Right forelimb (tissue), 1 donor: ENCODE measurements around the gene POTEI.
"Not testable (repeated sequence)": the region's sequence is repeated elsewhere in the genome, so short reads cannot be mapped to it uniquely, and the experiment has no call there.

Experiments used
- DNase-seq: peaks from one replicate; pipeline ENCODE4 v3.0.0-alpha.2; 2018

Gene POTEI

DNA sequence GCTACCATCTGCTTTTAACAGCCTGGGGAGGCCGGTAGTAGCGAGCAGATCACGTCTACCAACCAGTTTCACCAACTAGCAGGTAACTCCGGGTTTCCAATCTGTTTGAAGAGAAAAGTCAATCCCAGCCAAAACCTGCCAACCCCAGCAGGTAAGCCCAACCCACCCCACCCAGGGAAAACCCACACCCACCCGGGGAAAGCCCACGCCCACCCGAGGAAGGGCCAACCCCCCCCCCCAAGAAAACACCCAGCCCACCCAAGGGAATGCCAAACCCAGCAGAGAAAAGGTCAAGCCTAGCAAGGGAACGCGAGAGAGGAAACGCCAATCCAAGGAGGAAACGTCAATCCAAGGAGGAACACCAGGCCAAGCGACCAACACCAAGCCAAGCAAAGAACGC lies at the start of gene POTEI:
Gene POTEI (minus strand): TSS at position 101 of the 400 bp plus-strand sequence. CDS start 93 bp downstream, at position 8.
- DNase-seq: not testable (repeated sequence)

DNA sequence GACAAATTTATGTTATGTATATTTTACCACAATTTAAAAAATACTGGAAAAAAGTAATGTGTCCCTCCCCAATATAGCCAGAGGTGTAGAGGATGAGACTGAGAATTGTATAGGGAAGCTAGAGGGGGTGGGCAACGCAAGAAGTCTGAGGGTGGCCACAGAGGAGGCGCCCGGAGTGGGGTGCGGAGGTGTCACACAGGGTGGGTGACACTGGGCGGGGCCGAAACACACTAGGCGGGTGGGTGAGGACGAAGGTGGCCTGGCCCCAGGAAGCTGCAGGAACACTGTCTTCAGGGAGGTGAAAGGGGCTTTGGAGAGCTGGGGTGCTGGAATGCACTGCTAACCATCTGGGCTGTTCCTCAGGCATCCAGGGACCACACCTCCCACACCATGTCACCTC lies 47.3 kb upstream of the POTEI start:
- not testable (repeated sequence) for DNase-seq

DNA sequence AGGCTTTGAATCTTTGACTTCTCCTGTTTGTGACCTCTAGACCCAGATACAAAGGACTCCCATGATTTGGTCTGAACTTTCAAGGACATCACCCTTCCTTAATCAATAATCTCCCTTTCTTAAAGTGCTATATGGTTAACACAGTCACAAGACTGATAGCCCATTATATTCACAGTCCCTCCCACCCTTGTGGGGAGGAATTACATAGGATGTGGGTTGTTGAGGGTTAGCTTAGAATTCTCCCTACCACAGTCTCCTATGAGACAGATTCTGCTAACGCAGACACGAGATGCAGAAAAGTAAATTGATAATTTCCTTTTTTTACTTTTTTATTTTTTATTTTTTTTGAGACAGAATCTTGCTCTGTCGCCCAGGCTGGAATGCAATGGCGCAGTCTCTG lies 45.0 kb upstream of the POTEI start:
- not testable (repeated sequence) for DNase-seq

DNA sequence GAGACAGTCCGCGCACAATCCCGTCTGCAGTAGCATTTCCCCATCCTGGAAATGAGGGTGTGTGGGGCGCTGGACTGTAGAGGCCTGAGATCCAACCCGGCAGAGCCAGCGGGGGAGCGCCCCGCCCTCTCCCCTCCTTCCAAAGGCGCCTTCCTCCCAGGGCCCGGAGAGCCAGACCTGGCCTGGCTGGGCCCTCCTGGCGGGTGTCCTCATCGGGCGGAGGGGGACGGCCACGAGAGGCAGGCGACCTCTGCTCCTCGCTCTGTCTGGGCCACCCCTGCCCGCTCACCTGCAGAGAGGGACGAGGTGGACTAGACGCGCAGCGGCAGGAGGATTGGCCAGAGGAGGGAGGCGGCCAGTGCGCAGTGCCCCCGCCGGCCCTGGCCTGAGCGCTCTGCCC lies 40.3 kb upstream of the POTEI start:
- not testable (repeated sequence) for DNase-seq

DNA sequence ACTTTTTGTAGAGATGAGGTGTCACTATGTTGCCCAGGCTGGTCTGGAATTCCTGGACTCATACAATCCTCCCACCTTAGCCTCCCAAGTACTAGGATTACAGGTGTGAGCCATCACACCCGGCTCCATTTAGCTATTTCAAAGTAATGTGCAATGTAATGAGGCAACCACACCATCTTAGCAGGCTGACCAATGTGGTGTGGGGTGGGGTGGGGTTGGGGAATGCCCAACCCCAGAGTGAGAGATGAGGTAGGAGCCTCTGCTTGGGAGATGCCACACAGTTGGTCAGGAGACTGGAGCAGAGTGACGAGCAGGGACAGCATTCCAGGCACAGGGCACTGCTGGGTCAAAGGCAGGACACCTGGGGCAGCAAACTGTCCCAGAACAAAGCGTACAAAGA lies 39.3 kb upstream of the POTEI start:
- DNase-seq: not testable (repeated sequence)

DNA sequence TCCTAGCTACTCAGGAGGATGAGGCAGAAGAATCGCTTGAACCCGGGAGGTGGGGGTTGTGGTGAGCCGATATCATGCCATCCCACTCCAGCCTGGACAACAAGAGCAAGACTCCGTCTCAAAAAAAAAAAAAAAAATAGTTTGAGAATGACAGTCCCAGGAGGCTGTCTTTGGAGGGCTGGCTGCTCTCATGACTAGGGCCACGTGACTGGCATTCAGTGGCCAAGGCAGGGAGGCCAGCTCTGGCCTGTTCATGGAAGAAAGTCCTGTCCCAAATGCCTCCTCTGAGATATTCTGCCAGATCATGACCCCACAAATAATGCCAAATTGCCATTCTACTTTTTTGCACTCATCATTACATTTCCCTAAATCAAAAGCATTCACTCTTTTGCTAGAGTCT lies 35.9 kb upstream of the POTEI start:
- not testable (repeated sequence) for DNase-seq

DNA sequence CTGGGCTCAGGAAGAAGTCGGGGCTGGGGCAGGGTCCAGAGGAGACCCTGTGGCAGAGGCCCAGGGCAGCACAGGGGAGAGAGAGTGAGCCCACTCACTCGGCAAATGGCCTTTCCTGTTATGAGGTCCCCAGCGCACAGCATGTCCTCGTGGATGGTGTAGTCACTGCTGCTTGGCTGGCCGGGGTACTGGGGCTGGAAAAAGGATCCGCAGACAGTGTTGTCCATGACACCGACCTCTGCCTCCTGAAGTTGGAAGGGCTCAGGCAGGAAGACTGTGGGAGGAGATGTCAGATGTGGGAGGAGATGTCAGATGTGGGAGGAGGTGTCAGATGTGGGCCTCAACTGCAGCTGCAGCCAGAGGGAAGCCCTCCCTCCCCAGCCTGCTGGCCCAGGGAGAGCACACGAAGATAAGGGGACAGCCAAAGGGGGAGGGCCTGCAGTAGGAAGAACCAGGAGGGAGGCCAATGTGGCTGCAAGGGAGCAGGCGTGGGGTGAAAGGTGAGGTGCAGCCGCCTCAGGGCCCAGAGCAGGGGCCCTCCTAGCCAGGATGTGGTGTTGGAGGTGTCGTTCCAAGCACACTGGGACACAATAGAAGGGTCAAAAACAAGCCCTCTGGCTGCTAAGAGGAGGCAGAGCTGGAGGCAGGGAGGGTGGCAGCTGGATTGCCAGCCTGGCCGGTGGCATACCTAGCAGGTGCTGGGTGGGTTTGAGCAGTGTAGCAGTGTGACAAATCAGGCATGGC lies 34.8 kb upstream of the POTEI start:
- DNase-seq: not testable (repeated sequence)

DNA sequence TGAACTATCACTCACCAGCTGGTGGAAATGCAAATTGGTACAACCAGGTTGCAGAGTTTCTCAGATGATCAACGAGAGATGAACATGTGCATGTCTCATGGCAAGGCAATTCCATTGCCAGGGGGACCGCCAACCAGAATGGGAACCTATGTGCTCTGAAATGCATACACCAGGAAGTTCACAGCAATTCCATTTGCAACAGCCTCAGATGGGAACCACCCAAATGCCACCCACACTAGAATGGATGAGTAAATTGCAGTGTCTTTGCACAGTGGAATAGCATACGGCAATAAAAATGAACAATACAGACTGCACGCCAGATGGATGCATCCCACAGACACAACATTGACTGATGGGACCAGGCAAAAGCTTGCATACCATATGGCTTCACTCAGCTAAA lies 33.7 kb upstream of the POTEI start:
- not testable (repeated sequence) for DNase-seq

DNA sequence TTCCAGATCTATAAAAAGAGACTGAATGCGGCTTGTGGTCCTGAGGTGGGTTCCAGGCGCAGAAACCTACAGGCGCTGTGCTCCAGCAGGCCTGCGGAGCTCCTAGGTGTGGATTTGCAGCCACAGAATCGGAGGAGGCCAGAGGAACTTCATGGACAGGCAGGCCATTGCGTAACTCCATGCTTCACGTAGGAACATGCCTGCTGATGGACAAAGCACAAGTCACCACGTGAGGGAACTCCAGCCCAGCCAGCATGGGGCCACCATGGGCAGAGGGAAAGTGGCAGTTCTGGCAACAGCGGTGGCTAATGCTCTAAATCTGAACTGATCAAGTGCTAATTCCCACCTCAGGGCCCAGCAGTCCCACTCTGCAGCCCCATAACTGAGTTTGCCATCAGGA lies 29.1 kb upstream of the POTEI start:
- not testable (repeated sequence) for DNase-seq

DNA sequence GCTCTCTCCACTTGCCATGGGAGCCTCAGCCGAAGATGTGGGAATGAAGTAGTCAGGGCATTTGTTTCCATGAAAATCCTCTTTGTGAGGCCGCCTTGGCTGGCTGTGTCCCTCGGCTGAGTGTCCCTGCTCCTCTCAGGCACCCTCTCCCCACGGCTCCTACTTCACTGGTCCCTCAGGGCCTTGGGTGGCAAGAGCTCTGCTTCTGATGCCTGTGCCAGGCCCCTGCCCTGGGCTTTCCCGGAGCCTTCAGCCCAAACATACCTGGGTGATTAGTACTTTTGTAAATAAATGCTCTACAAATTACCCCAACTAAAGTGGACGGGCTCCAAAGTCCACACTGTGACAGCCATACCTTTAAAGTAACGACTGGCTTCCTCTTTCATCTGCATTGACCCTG lies 27.5 kb upstream of the POTEI start:
- DNase-seq: not testable (repeated sequence)

DNA sequence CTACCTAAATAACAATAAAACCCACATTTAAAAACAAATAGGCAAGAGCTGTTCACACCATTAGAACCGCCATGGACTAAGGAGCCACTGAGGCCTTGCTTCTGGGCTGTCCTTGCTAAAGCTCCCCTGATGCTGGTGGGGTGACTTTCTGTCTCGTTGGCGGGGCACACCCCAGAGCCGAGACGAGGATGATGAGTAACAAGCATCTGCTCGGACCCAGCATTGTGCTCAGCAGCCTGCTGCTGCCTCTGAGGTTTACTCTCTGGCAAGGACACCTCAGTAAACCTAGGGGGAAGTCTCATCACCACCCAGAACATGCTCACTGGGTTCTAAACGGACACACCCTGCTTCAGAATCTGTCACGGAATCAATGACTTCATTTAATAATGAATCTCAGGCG lies 22.5 kb upstream of the POTEI start:
- not testable (repeated sequence) for DNase-seq

DNA sequence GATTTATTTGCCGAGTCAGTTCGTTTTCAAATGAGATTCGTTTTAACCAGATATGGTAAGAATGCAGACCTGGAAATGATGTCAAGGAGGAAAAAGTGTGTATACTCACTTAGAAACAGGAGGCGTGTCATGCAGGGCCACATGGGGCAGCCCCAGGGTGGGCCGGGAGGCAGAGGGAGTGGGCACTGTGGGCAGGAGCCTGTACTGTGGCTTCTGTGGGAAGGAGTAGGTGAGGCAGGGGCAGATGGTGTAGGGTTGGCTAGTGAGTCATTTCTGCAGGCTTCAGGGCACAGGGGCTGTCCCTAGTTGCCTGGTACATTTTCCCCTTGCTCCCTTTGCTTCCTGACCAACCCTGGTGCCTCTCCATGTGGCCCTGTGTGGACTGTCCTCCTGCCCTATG lies 22.1 kb upstream of the POTEI start:
- not testable (repeated sequence) for DNase-seq

DNA sequence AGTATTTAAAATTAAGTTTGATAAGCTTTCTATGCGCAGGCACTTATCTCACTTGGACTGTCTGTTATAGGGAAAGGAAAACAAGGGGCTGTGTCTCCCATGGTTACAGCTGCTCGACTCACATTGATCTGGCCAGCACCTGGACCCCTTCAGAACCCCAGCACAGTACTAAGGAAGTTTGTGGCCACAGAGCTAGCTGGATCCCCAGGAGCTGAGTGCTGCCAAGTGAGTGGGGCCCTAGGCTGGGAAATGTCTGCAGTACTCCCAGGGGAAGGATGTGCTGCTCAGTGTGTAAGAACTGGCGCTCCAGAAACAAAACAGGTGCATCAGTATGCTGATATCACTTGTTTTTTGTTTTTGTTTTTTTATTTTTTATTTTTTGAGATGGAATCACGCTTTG lies 21.1 kb upstream of the POTEI start:
- not testable (repeated sequence) for DNase-seq

DNA sequence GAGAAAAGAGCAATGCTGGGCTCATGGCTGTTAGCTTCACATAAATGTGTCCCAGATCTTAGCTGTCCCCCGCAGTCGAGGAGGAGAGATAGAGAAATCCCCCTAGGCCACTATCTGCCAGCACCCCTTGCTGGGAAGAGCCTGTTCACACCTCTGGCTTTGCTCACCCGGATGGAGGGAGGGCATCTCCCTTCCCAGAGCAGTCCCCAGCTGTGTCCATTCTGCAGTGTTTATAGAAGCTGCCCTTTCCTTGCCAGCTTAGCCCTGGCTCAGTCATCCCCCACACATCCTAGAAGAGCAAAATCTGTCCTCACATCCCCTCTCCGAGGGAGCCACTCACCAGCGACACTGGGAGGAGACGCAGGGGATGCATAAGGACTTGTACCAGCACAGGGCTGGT lies 20.4 kb upstream of the POTEI start:
- not testable (repeated sequence) for DNase-seq

DNA sequence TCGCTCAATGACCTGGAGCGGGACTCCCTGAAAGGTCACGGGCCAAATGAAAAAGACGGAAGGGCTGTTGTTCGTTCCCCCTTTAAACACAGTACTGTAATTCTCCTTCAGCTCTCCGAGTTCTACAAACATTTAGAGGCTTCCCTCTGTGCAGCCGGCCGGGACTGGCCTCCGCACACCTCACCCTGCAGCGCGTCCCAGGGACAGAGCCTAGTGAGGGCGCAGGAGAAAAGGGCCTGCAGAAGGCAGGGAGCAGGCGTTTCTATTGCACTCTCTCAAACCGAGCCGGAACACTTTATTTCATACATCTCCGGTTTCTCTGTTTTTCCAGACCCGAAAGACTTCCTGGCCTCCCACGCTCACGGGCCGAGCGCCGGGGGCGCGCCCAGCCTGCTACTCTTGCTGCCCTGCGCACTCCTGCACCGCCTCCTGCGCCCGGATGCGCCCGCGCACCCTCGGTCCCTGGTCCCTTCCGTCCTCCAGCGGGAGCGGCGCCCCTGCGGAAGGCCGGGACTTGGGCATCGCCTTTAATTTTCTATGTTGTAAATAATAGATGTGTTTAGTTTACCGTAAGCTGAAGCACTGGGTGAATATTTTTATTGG lies 18.3 kb upstream of the POTEI start:
- not testable (repeated sequence) for DNase-seq

DNA sequence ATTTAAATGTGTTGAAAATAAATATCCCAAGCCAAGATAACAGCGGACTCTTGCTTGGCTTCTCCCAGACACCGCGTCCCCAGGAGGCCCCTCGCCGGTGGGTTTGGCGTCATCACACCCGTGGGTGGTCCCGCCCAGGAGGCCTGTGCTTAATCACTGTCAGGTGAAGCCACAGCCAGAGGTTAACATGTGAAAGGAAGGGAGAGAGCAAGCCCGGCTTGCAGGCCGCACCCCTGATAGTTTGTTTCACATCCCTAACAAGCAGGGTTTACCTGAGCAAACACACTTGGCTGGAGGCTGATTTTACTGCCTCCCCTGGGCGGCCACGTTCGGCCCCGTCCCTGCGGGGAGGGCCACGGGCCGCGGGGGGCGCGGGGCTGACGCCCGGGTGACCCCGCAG lies 13.3 kb upstream of the POTEI start:
- not testable (repeated sequence) for DNase-seq

DNA sequence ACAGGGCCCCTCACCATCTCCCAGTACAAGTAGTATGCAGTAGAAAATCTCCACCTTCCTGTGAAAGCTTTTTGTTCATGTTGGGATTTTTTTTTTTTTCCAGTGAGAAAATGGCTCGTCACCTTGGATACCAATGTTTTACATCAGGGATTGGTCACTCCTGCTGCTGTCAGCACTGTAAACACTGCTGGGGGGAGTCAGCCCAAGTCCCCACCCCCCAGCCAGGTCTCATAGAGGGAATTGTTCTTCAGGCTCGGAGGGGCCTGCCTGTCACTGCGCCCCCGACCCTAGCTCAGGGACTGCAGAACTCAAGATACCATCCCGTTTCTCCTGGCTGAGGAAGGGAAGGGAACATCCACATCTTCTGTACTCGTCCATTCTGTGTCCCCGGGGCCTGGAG lies 11.9 kb upstream of the POTEI start, which contains the start of gene CFC1B:
Gene CFC1B (plus strand): TSS at position 231 of the 400 bp plus-strand sequence. CDS start 263 bp downstream, outside the sequence.
- not testable (repeated sequence) for DNase-seq

DNA sequence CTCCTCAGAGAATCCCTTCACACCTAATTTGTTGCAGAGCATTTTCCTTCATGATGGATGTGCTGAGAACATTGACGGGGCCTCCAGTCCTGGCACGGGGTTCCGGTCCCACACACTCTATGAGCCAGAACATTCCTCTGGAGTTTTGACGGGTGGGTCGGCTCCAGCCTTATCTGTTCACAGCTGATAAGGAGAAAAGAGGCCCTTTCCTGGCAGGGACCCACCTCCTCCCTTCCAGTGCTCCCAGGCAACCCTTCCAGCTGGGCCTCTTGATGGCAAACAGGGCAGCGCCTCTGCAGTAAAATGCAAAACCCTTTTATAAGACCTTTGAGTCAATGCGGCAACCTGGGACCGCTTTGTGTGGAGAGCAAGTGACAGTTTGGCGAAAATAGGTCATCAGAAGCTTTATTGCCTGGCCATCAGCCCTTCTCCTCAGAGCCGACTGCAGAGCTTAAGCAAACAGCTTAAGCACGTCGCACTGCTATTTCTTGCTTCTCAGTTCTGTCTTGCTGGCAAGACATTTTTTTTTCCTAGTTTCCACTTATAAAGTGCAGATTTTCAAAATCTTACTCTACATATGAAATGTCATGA lies 9.5 kb upstream of the POTEI start:
- DNase-seq: not testable (repeated sequence)

DNA sequence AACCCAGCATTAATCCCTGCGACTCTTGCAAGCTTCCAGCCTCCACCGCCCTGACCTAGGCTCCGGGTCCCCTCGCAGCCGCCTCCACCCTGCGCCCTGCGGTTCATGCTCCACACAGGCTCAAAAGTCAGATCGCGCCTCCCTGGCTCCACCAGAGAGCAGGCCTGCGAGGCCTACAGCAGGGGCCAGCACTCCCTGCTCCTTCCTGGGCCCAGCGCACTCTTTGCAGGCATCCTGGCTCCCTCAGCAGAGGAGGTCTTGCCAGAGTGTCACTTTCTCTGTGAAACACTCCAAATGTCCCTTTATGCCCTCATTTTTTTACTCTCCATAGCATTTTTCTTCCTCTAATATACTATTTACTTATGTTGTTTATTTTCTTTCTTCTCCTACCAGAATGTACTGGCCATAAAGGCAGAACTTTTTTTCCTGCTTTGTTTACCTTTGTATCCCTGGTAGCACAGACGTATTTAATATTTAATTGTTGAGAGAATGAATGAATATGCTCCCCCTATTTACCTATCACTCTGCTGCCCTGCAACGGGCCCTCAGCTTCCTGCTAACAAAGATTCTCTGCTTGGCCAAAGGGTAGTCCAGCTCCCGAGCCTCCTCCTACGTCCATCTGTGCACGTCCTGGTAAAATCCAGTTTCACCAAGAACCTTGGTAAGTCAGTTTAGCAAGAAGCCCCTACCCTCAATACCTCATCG lies 2.8 kb upstream of the POTEI start:
- not testable (repeated sequence) for DNase-seq

DNA sequence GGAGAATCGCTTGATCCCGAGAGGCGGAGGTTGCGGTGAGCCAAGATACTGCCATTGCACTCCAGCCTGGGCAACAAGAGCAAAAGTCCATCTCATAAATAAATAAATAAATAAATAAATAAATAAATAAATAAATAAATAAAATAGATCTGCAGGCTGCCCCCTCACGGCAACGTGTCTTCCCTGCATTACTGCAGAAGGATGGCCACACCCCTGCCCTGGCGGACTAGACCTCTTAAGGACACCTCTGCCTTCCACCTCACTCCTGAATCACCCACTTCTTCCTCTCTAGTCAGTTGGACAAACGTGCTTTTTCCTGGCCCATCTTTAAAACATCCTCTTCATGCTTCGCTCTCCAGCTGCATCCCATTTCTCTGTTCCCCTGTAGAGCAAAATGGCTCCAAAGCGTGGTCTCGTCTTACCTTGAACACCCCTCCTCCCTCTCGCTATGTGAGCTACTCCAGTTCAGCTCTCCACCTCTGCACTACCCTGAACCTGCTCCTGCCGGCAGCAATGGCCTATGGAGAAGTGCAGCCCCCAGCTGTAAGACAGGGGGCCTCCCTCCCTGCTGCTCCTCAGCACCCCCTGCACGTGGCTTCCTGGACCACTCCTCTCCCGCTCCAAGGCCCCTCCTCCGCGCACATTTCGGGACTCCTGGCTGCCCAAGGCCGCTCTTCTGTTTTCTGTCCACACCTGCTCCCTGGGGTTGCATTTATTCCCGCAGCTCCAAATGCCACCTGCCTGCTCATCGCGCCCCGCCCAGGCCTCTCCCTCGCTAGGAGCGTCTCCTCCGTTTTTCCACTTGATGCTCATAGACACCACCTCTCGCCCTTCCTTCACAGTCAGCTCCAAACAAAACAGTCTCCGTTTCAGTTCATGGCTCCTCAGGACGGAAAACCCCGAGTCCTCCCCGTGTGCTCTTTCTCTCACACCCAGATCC lies 1.9 kb upstream of the POTEI start:
- DNase-seq: not testable (repeated sequence)

DNA sequence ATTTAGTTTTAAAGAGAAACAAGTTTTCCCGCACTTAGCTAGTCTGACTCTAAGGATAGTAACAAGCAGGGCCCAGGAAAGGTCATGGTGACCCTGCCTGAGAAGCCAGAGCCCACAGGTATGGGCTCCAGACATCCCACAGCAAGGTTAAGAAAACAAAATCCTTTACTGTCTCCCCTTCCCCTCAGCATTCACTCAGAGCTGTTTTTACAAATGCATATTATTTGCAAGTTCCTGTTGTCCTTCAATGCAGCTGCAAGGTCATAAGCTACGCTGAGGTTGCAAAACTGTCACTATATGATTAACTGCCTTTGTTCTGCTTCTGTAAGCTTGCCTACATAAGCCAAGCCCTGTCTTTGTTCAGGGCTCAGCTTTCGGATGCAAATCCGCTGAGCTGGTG lies 18.1 kb downstream of the POTEI start:
- not testable (repeated sequence) for DNase-seq

DNA sequence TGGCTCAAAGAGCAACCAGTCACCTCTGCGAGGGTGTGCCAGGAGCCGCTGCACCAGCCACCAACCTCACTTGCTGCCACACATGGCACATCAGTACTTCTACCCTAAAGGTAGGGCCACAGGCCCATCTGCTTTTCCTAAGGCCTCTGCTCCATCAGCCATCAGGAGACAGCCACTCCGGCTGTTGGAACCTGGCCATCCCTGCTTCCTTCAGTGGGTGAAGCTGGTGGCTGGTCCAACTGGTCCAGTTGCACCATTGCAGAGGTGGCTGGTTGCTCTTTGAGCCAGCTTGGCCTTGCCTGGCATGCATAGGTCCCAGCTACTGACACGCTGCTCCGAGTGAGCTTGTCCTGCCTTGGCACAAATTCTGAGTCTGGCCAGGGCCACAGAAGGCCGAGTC lies 53.7 kb downstream of the POTEI start:
- DNase-seq: not testable (repeated sequence)
